IPS DF 6.9 (cell line): ENCODE data around the gene NBPF1.
"Not testable (repeated sequence)": the region's sequence is repeated elsewhere in the genome, so short reads cannot be mapped to it uniquely, and the experiment has no call there.

ENCODE experiments used
- DNase-seq: peaks from one replicate; pipeline ENCODE4 v3.0.0-alpha.2; 2013; ENCODE audit warnings: low read depth, low spot score
- H3K27ac ChIP-seq: one replicate; pipeline ENCODE4 v1.5.1; 2013; ENCODE audit warnings: low read length, control low read depth
- H3K27me3 ChIP-seq: 2 replicates; pipeline ENCODE4 v1.6.1; 2013; ENCODE audit warnings: mild to moderate bottlenecking, low read length; ENCODE audit not compliant: control insufficient read depth, insufficient read depth
- H3K36me3 ChIP-seq: 2 replicates; pipeline ENCODE4 v1.6.1; 2013; ENCODE audit warnings: low read length; ENCODE audit not compliant: control insufficient read depth, insufficient read depth
- H3K4me1 ChIP-seq: 2 replicates; pipeline ENCODE4 v1.6.1; 2013; ENCODE audit warnings: low read length; ENCODE audit not compliant: control insufficient read depth, insufficient read depth
- H3K4me3 ChIP-seq: 2 replicates; pipeline ENCODE4 v1.5.1; 2013; ENCODE audit warnings: mild to moderate bottlenecking, low read length
- H3K9me3 ChIP-seq: 2 replicates; pipeline ENCODE4 v1.6.1; 2013; ENCODE audit warnings: low read length, inconsistent platforms; ENCODE audit not compliant: control insufficient read depth, insufficient read depth
- WGBS: extraction: QIAGEN DNeasy Blood & Tissue Kit; methylation state at CpG from one replicate; pipeline ENCODE4 v1.1.7; 2013; ENCODE audit warnings: mixed read lengths, missing lambda C conversion rate; ENCODE audit not compliant: insufficient read length, insufficient coverage; 5-methylcytosine and 5-hydroxymethylcytosine counted together

The NBPF1 gene

DNA sequence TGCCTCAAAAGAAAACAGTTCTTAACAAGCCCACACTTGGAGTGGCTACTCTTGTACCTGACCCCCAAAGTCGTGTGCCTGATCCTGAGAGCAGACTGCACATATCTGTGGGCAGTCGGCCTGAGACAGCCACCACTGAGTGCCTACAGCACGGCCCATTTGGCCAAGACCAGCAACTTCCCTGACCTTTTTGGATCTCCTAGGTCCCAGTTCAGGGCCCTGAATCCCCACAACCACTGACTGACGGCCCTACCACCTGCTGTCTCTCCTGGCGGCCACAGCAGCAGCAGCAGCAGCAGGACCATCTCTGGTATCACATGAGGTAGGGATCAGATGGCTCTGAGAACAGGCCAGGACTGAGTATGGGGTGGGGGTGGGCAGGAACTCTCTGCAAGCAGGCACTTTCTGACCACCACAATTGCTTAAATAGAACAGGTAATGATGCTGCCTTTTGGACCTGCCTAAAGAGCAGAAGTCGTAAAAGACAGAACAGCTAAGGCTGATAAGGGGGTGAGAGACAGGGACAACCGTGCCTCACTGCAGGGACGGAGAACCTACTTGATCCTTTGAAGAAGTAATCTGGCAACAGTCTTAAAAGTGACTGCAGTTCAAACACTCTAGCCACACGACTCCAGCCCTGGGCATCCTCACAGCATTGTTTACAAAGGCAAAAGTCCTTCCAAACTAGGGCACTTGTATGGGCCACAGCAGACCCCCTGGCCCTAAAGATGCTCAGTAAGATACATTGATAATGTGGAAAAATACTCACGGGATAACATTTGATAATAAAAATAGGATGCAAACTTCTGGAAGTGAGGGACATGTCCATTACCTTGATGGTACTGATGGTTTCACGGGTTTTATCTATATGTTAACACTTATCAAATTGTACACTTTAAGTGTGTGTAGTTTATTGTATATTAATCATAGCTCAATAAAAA is 26.0 kb upstream of the NBPF1 start:
- no CpG with 5 or more reads among the region's 11 CpGs for WGBS
- H3K27me3 ChIP-seq, H3K9me3 ChIP-seq, H3K4me1 ChIP-seq, DNase-seq, H3K36me3 ChIP-seq, H3K4me3 ChIP-seq, H3K27ac ChIP-seq: not testable (repeated sequence)

DNA sequence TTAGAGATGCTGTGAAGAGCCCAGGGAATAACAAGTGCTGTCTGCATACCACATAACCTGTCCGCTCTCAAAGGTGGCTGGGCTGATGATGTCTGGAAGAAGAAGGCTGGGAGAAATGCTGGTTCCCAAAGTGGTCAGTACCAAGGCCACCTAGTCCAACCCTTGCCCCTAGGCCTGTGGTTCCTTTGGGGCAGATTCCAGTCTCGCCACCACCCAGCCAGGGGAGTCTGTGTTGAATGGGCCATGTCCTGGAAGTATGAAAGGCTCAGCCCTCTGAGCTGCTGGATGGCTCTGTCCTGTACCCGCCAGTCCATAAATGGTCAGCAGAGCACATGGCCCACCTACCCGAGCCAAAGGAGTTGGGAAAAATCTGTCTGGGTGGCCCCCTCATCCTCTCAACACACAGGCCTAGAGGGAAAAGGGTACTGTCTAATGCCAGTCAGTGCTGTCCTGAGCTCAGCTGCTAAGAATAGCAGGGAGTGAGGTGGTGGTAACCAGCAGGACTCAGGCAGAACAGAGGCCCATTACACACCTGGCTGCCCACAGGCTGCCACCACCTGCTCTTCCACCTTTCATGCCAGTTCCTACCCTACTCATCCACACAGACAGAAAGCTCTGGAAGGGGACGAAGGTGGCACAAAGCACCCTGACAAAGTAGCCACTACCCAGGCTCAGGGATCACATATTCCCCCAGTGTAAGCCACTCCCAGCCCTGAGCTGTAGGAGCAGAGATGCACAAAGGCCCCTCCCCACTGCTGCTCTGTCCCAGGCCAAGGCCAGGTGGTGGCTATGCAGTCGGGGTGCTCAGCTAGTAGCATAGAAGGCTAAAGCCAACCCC is 24.8 kb upstream of the NBPF1 start:
- H3K4me3 ChIP-seq, DNase-seq, H3K27me3 ChIP-seq, H3K36me3 ChIP-seq, H3K9me3 ChIP-seq, H3K27ac ChIP-seq, H3K4me1 ChIP-seq: not testable (repeated sequence)
- no CpG with 5 or more reads among the region's 6 CpGs for WGBS

DNA sequence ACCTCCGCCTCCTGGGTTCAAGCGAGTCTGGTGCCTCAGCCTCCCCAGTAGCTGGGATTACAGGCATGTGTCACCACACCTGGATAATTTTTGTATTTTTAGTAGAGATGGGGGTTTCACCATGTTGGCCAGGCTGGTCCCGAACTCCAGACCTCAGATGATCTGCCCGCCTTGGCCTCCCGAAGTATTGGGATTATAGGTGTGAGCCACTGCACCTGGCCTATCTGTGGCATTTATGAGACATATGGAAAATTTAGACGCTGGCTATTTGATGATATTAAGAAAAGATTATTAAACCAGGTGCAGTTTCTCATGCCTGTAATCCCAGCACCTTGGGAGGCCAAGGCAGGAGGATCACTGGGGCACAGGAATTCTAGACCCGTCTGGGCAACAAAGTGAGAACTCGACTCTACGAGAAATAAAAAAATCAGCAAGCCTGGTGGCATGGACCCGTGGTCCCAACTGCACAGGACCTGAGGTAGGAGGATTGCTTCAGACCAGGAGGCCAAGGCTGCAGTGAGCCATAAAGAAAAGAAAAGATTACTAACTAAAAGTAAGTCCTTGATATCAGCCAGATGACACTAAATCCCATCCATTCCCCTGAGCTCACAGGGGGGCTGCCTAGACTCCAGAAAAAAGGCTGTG is 23.3 kb upstream of the NBPF1 start:
- not testable (repeated sequence) for DNase-seq, H3K4me3 ChIP-seq
- no CpG with 5 or more reads among the region's 10 CpGs for WGBS

GRCh38 chr1:16635959-16636358 is 22.6 kb upstream of the NBPF1 start:
- H3K9me3 ChIP-seq, H3K4me3 ChIP-seq, H3K4me1 ChIP-seq, H3K27ac ChIP-seq, DNase-seq, H3K27me3 ChIP-seq: not testable (repeated sequence)
- no CpG with 5 or more reads among the region's 5 CpGs for WGBS
- H3K36me3 ChIP-seq = peaks cover 15% of the 10 kb centered on the region

More for the DNA sequence above, 23.3 kb upstream of the NBPF1 start:
- H3K4me1 ChIP-seq, H3K27me3 ChIP-seq, H3K27ac ChIP-seq, H3K9me3 ChIP-seq: not testable (repeated sequence)
- H3K36me3 ChIP-seq = peaks cover 12% of the 10 kb centered on the region

DNA sequence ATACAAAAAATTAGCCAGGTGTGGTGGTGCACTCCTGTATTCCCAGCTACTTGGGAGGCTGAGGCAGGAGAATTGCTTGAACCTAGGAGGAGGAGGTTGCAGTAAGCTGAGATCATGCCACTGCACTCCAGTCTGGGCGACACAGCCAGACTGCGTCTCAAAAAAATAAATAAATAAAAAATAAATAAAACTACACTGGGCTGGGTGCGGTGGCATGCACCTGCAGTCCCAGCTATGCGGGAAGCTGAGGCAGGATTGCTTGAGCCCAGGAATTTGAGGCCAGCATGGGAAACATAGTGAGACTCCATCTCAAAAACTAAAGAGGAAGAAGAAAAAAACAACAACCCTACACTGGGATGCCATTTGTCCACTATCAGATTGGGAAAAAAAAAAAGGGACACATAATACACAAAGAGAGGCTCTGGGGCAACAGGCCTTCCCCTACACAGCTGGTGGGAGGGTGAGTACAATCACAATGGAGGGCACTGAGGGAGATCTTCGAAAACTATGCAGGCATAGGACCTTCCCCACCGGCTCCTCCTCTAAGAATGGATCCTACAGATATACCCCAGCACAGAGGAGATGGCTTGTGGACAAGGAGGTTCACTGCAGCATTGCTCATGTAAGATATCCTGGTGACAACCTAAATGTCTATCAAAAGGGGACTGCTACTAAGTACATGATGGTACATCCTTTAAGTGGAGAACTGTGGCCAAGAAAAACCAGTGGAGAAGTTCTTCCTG is 20.3 kb upstream of the NBPF1 start:
- not testable (repeated sequence) for DNase-seq, H3K4me3 ChIP-seq, H3K4me1 ChIP-seq, H3K27me3 ChIP-seq, H3K27ac ChIP-seq, H3K9me3 ChIP-seq
- H3K36me3 ChIP-seq = peaks cover 20% of the 10 kb centered on the region
- no CpG with 5 or more reads among the region's 6 CpGs for WGBS

DNA sequence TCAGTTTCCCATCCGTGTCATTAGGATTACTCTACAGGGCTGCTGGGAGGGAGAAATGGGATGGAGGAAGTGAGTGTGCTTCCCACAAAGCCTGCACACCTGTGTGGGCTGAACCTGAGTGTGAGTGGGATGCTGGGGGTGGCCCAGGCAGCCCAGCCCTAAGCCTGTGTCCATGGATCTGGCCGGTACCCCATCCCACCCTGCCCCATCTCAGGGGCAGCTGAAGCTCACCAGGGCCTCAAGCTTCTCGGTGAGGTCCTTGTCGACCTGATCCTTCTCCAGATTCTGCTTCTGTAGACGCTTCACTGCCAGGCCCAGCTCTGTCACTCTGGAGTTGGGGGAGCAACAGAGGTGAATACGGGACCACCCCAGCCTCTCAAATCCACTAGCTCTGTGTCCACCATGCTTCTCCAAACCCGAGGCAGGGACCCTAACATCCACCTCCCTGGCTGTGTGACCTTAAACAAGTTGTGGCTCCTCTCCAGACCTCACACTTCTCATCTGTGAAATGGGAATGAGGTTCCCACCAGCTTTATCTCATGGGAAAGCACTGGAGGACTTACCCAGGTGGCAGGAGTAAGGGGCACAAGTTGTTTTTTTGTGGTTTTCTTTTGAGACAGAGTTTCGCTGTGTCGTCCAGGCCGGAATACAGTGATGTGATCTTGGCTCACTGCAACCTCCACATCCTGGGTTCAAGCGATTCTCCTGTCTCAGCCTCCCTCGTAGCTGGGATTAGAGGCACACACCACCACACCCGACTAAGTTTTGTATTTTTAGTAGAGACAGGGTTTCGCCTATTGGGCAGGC is 18.9 kb upstream of the NBPF1 start:
- not testable (repeated sequence) for DNase-seq, H3K4me1 ChIP-seq, H3K4me3 ChIP-seq, H3K9me3 ChIP-seq, H3K27me3 ChIP-seq, H3K27ac ChIP-seq
- H3K36me3 ChIP-seq = peaks cover 25% of the 10 kb centered on the region
- no CpG with 5 or more reads among the region's 14 CpGs for WGBS

DNA sequence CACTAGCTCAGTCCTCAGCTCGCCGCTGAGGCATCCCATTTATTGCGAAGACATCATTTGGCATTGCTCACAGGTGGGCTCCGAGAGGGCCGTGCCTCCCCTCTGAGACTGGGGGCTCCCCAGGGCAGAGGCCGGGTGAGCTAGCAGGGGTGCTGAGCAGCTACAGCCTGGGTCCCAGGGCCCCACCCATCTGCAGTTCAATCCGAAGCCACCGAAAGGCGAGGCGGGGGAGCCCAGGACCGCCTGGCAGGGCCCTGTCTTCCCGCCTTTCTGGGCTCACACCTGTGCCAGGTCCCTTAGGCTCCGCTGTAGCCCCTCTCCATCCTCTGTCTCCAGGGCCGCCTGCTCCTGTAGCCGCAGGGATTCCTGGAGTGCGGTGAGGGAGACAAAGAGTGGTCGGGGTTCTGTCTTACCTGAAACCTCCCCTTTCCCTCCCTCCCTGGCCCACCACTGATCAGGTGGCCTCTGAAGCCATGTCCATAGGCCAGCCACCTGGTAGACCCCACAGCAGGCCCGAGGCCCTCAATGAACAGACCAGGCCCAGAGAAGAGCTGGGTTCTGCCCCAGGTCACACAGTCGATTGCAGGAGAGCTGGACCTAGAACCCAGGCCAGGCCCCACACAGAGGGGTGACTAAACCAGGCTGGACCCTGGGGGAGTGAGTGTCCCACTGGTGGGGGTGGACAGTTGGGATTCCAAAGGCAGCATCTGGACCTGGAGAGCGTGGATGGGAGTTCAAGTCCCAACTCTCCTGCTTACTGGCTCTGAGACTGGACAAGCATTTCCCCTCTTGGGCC is 18.1 kb upstream of the NBPF1 start:
- no peak for DNase-seq
- no CpG with 5 or more reads among the region's 20 CpGs for WGBS
- no peak overlapping the region for H3K4me3 ChIP-seq
- no peaks in the 10 kb centered on the region for H3K4me1 ChIP-seq
- no peak overlapping the region for H3K27ac ChIP-seq
- peaks cover 28% of the 10 kb centered on the region for H3K36me3 ChIP-seq
- H3K9me3 ChIP-seq = no peaks in the 10 kb centered on the region
- H3K27me3 ChIP-seq = no peaks in the 10 kb centered on the region

GRCh38 chr1:16630661-16631247 is 17.4 kb upstream of the NBPF1 start:
- no peaks in the 10 kb centered on the region for H3K27me3 ChIP-seq
- no peaks in the 10 kb centered on the region for H3K9me3 ChIP-seq
- no peaks in the 10 kb centered on the region for H3K4me1 ChIP-seq
- no peak for DNase-seq
- H3K36me3 ChIP-seq = peaks cover 34% of the 10 kb centered on the region
- no peak overlapping the region for H3K27ac ChIP-seq
- no peak overlapping the region for H3K4me3 ChIP-seq
- no CpG with 5 or more reads among the region's 36 CpGs for WGBS
